ENCODE results near the gene WDPCP.
"Not testable (repeated sequence)": the region's sequence is repeated elsewhere in the genome, so short reads cannot be mapped to it uniquely, and the experiment has no call there.

The WDPCP gene

DNA sequence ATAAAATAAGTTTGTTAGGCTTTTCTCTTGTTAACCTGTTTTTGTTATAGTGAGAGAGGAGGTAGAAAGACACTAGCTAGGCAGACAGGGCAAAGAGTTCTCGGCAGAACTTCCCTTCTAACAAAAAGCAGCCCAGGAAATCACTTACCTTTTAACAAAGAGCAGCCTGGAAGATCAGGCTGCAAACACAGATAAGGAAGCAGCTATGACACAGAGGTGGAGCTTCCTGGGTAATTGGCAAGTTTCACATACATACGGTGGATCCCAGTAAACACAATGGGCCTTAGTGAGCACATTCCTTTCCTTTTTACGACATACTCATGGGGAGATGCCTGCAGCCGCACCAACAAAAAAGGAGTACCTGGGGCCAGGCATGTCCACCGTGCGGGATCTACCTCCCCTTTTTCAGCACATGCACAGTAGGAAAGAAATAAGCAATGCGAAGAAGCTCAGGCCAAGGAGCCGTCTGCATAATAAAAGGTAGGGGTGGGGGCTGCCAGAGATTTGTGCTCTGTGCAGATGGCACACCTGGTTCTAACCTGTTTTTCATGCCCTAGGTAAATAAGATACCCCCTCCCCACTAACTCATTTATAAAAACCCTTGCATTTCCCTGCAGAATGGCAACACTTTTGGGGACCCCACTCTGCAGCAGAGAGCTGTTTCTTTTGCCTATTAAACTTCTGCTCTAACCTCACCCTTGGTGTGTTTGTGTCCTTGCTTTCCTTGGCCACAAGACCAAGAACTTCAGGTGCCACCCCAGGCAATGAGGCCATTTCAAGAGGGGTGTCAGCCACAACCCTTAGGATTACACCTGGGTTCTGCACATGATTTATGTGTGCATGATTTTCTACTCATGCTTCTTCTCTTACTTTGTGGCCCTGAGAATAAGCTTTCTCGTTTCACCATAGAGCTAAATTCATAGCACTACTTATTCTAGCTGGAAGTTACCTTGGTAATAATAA lies 27.0 kb upstream of the WDPCP start:
- no peaks in the 10 kb centered on the region for H3K4me1 ChIP-seq
- no peak overlapping the region for H3K27ac ChIP-seq
- H4K20me1 ChIP-seq, result no peaks in the 10 kb centered on the region
- no peaks in the 10 kb centered on the region for H3K36me3 ChIP-seq
- H3K4me3 ChIP-seq, result no peak overlapping the region
- H3K9ac ChIP-seq, result no peak overlapping the region
- TF ChIP-seq Cebpa-rat (IDR thresholded peaks at IDR 0.05), result no peak
- H3K4me2 ChIP-seq, result no peak overlapping the region
- no peaks in the 10 kb centered on the region for H3K9me3 ChIP-seq
- H3K27me3 ChIP-seq, result no peaks in the 10 kb centered on the region

DNA sequence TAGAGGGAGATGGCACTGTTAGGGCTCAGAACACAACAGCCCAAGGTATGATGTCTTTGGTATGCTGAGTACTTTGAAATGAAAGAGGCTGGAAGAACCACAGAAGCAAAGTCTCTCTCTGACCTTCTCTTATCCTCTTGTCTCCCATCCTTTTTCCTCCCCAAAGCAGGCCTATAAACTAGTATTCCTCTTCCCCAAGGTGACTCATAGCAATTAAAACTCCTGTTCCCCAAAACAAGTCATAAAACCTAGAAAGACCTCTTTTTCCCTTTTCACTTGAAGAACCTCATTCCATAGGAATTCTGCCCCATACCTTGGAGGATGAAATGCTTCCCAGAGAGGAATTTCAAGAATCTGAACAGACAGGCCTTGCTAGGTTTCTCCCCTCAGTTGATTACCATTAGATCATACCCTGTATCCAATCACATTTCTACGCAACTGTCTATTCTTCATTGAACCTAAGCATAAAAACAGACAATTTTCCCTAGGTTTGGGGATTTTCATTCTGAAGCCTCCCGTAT lies 26.2 kb upstream of the WDPCP start:
- H3K4me1 ChIP-seq, result no peaks in the 10 kb centered on the region
- no peak overlapping the region for H3K27ac ChIP-seq
- no peak overlapping the region for H3K4me2 ChIP-seq
- no peak for TF ChIP-seq Cebpa-rat (IDR thresholded peaks at IDR 0.05)
- H3K9me3 ChIP-seq, result no peaks in the 10 kb centered on the region
- no peaks in the 10 kb centered on the region for H4K20me1 ChIP-seq
- H3K36me3 ChIP-seq, result no peaks in the 10 kb centered on the region
- H3K4me3 ChIP-seq, result no peak overlapping the region
- H3K9ac ChIP-seq, result no peak overlapping the region
- H3K27me3 ChIP-seq, result no peaks in the 10 kb centered on the region

DNA sequence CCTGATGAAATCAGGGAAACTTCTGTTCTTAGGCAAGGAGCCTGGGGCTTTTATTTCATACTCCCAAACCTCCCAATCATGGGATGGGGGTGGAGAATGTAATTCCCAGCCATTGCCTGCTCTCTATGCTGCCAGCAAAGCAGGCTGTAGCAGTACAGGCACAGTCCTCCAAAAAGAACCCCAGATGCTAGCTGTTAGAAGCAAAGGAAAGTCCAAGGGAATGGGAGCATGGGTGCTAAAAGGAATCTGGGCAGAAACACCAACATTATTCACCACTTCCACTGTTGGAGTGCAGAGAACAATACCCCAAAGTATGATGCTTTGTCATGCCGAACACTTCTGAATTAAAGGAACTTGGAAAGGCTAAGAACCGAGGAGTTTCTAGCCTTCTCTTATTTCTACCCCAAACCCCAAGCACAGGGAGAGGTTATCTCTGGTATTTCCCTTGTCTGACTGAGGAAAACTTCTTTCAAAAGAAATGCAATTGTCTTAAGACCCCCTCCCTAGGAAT lies 25.2 kb upstream of the WDPCP start:
- H3K4me3 ChIP-seq, result no peak overlapping the region
- no peak overlapping the region for H3K9ac ChIP-seq
- no peaks in the 10 kb centered on the region for H4K20me1 ChIP-seq
- no peaks in the 10 kb centered on the region for H3K9me3 ChIP-seq
- H3K4me2 ChIP-seq, result no peak overlapping the region
- no peak for TF ChIP-seq Cebpa-rat (IDR thresholded peaks at IDR 0.05)
- H3K27ac ChIP-seq, result no peak overlapping the region
- H3K36me3 ChIP-seq, result no peaks in the 10 kb centered on the region
- H3K27me3 ChIP-seq, result no peaks in the 10 kb centered on the region
- H3K4me1 ChIP-seq, result no peaks in the 10 kb centered on the region

DNA sequence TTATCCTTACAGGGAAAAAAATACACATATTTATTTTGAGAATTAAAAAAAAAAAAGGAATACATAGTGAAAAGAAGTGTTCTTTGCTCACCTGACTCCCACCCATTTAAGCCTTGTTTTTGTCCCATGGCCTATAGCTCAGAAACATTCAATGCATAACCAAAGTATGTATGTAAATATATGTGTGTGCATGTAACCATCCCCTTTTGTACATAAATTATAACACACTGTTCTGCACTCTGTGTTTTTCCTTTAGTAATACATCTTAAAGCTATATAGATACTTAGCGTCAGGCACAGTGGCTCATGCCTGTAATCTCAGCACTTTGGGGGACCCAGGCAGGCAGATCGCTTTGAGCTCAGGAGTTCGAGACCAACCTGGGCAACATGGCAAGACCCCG lies 22.2 kb upstream of the WDPCP start:
- no peak for TF ChIP-seq Cebpa-rat (IDR thresholded peaks at IDR 0.05)
- no peak overlapping the region for H3K4me2 ChIP-seq

DNA sequence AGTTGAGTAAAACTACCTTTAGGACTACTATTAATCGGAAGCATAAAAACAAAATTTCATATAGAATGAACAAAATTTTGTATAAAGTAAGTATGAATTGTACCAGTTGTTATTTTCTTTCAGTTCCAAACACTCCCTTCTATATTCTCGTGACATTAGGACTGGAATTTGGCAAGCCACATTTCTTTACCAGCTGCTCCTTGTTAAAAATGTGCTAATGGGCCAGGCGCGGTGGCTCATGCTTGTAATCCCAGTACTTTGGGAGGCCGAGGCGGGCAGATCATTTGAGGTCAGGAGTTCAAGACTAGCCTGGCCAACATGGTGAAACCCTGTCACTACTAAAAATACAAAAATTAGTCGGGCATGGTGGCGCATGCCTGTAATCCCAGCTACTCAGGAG lies 20.6 kb upstream of the WDPCP start:
- H3K4me2 ChIP-seq, H3K4me3 ChIP-seq, H4K20me1 ChIP-seq, H3K27ac ChIP-seq, H3K9ac ChIP-seq, H3K4me1 ChIP-seq, H3K27me3 ChIP-seq, H3K9me3 ChIP-seq: not testable (repeated sequence)
- H3K36me3 ChIP-seq, result peaks cover 36% of the 10 kb centered on the region

More for the DNA sequence above, 22.2 kb upstream of the WDPCP start:
- H3K27ac ChIP-seq, result no peak overlapping the region
- H3K9ac ChIP-seq, result no peak overlapping the region
- H3K36me3 ChIP-seq, result peaks cover 20% of the 10 kb centered on the region
- no peaks in the 10 kb centered on the region for H4K20me1 ChIP-seq
- H3K4me1 ChIP-seq, result no peaks in the 10 kb centered on the region
- no peak overlapping the region for H3K4me3 ChIP-seq
- no peaks in the 10 kb centered on the region for H3K27me3 ChIP-seq
- no peaks in the 10 kb centered on the region for H3K9me3 ChIP-seq

DNA sequence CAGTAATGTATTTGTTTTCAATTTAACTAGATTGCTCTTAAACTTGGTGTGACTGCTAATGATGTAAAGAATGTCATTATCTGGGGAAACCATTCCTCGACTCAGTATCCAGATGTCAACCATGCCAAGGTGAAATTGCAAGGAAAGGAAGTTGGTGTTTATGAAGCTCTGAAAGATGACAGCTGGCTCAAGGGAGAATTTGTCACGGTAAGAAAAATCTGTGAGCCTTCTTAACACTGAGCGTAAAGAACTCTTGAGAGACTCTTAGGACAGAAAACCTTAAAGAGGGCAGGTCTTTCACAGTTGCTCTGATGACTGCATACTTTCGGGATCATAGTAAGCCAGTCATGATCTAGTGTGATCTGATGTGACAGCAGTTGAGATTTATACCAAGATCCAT lies 16.4 kb upstream of the WDPCP start:
- Histone ChIP-seq H3K4me2 (no peak overlapping the region), H3K4me3 (no peak overlapping the region), H4K20me1 (no peaks in the 10 kb centered on the region), H3K9ac (no peak overlapping the region), H3K4me1 (no peaks in the 10 kb centered on the region), H3K27me3 (no peaks in the 10 kb centered on the region), H3K36me3 (peaks cover 78% of the 10 kb centered on the region), H3K27ac (no peak overlapping the region), H3K9me3 (no peaks in the 10 kb centered on the region)
- no peak for TF ChIP-seq Cebpa-rat (IDR thresholded peaks at IDR 0.05)

DNA sequence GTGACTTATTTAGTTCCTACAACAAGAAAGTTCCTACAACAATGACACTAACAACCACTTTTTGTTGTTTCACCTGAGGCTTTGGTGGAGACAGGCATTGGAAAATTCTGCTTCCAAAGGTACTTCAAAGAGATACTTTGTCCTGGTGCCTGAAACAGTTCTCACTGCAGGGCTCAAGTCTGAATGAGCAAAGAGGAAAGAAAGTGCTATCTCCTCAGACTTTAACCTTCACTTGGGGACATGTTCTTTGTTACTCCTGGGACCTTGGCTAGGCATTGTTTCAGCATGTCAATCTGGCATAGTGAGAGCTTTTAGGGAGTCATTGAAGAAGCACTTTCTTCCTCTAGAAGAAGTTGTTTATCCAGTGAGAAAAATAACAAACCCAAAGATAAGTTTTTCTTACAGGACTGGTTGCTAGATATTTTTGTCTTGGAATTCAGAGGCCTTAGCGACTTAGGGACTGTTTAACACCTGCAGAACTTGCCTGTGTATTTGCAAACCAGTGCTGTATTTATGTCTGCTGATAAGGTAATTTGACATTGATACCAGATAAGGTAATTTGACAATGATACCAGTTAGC lies 12.7 kb upstream of the WDPCP start:
- Histone ChIP-seq H4K20me1 (peaks cover 5% of the 10 kb centered on the region; the same call in 1 of the 2 replicates), H3K4me2 (no peak overlapping the region), H3K27me3 (no peaks in the 10 kb centered on the region), H3K36me3 (peaks cover 87% of the 10 kb centered on the region), H3K27ac (no peak overlapping the region), H3K4me3 (no peak overlapping the region), H3K4me1 (no peaks in the 10 kb centered on the region), H3K9me3 (no peaks in the 10 kb centered on the region), H3K9ac (no peak overlapping the region)
- no peak for TF ChIP-seq Cebpa-rat (IDR thresholded peaks at IDR 0.05)

DNA sequence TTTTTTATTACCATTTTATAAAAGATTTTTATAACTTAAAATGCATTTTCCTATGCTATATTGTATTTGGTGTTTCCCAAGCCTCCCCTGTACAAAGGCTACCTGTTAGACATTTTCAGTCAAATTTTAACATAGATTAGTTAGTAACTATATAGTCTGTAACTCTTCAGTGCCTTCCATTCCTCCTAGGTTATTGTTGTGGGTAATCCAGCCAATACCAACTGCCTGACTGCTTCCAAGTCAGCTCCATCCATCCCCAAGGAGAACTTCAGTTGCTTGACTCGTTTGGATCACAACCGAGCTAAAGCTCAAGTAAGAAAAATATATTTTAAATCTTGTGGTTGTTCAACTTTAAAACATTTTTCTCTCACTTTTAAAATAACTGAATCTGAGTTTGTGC lies 10.7 kb upstream of the WDPCP start:
- no peak for TF ChIP-seq Cebpa-rat (IDR thresholded peaks at IDR 0.05)
- Histone ChIP-seq H3K27ac (no peak overlapping the region), H3K4me1 (no peaks in the 10 kb centered on the region), H3K36me3 (peaks cover 86% of the 10 kb centered on the region), H3K4me3 (no peak overlapping the region), H3K27me3 (no peaks in the 10 kb centered on the region), H3K9ac (no peak overlapping the region), H3K9me3 (no peaks in the 10 kb centered on the region), H3K4me2 (no peak overlapping the region), H4K20me1 (peaks cover 19% of the 10 kb centered on the region)

DNA sequence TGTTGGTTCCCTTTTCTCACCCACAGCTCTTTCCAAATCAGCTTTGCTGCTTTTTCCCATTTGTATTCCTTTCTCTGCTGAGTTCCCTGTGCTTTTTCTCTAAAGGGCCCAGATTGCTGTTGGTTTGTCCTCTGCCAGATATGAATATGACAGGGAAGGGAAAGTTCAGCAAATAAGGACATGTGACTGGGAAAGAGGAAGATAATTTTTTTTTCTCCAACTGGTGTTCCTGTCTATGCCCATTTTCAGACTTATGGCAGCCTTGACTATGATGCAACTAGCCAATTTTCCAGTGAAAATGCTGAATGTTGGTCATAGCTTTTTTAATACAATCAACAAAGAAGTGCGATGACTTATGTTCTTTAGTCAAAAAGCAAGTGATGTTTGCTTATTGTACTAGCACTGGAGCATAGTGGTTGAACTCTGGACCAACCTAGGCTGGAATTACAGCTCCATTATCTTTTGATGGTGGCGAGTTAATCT lies 8.2 kb upstream of the WDPCP start:
- H3K27me3 ChIP-seq, result no peaks in the 10 kb centered on the region
- no peaks in the 10 kb centered on the region for H3K9me3 ChIP-seq
- H3K27ac ChIP-seq, result no peak overlapping the region
- H3K36me3 ChIP-seq, result peaks cover 72% of the 10 kb centered on the region
- H3K9ac ChIP-seq, result no peak overlapping the region
- H3K4me3 ChIP-seq, result no peak overlapping the region
- peaks cover 42% of the 10 kb centered on the region for H4K20me1 ChIP-seq
- no peak overlapping the region for H3K4me2 ChIP-seq
- peaks cover 6% of the 10 kb centered on the region for H3K4me1 ChIP-seq
- TF ChIP-seq Cebpa-rat (IDR thresholded peaks at IDR 0.05), result no peak

DNA sequence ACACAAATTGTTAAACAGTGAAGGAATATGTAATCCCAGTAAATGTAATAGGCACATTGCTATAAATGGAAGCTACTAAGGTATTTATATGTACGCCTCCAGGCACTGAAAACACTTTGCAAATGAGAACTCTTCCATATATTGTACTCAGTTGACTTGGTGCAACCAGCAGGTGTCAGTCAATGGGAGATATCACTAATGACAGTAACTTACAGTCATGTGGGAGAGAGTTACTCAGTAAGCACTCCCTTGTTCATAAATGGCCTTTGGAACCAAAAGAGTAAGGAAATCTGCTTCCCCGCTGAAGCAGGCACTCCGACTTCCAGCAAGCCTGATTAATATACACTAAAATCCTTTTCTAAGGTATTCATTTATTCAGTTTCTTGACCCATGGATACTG lies 6.4 kb upstream of the WDPCP start:
- Histone ChIP-seq H4K20me1 (peaks cover 60% of the 10 kb centered on the region), H3K36me3 (peaks cover 55% of the 10 kb centered on the region), H3K27ac (no peak overlapping the region), H3K27me3 (no peaks in the 10 kb centered on the region), H3K4me2 (no peak overlapping the region), H3K4me3 (no peak overlapping the region), H3K9ac (no peak overlapping the region), H3K4me1 (peaks cover 24% of the 10 kb centered on the region), H3K9me3 (no peaks in the 10 kb centered on the region)
- no peak for TF ChIP-seq Cebpa-rat (IDR thresholded peaks at IDR 0.05)
